ENCODE results near the gene IL17RB. TPM values are rescaled to one million over a fixed set of nuclear protein-coding genes. Genes with fewer than 3 reads are reported as not detected.

Gene IL17RB
- total and polyA plus RNA-seq, 2 of the 4 experiments (the other 2 are of a cell fraction): under 0.01 TPM; not detected in 1

DNA sequence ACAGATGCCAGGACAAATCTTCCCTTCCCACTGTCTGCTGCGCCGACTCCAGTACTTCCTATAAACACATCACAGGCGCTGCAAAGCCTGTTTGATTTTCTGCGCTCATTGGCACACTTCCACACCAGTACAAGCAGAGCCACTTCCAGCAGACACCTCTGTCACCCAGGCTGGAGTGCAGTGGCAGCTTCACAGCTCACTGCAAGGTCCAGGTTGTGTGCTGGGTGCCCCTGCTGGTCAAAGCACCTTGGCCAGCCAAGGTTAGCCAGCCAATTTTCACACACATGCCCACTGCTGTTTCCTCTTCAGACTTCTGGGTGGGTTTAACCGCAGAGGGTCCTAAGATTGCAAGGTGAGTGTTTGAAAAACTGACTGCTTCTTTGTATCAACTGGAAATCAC is 5.1 kb upstream of the IL17RB start:
- H3K36me3 ChIP-seq (ENCODE audit: control insufficient read depth, insufficient read depth, low read length): no peaks in the 10 kb centered on the region
- no peak overlapping the region for H2BK120ac ChIP-seq (ENCODE audit: low read depth, low read length)
- intact Hi-C loops (cut with micrococcal nuclease) (no loop called here), dilution Hi-C loops (cut with HindIII; ENCODE audit: low sequenced_read_pairs, unreplicated experiment) (no loop called here), in situ Hi-C loops (cut with MboI; ENCODE audit: low sequenced_read_pairs) (no loop called here)
- no peak overlapping the region for H3K23ac ChIP-seq (ENCODE audit: low read depth, low read length)
- H3K27me3 ChIP-seq (ENCODE audit: control insufficient read depth, insufficient read depth, low read length): peaks cover 34% of the 10 kb centered on the region
- no peak overlapping the region for H2AFZ ChIP-seq (replicated peaks; ENCODE audit: low read length, poor library complexity)
- no peak overlapping the region for H3K4me3 ChIP-seq (ENCODE audit: insufficient read depth, low read depth, low read length)
- H2AK9ac ChIP-seq (replicated peaks; ENCODE audit: low read depth, low read length, poor library complexity): no peak overlapping the region
- ATAC-seq (ENCODE audit: low read depth) (no peak), DNase-seq (no peak)
- H2BK15ac ChIP-seq (ENCODE audit: low read depth, low read length): no peak overlapping the region
- no peaks in the 10 kb centered on the region for H3K79me1 ChIP-seq (ENCODE audit: low read depth in 1 of 2, low read length in 2 of 2)
- H2BK5ac ChIP-seq (ENCODE audit: low read depth, low read length, poor library complexity, severe bottlenecking): no peak overlapping the region
- no peak overlapping the region for H4K91ac ChIP-seq (ENCODE audit: insufficient read depth, low read depth, low read length)
- ChIA-PET POLR2A (ENCODE audit: unreplicated experiment) (no interaction called here), CTCF (no interaction called here)
- H3K27ac ChIP-seq (ENCODE audit: insufficient read depth, low read length): no peak overlapping the region
- no peak overlapping the region for H3K4me2 ChIP-seq (ENCODE audit: low read depth, low read length)
- H4K5ac ChIP-seq (ENCODE audit: low read depth, low read length): no peak overlapping the region
- no peak overlapping the region for H3K9ac ChIP-seq (ENCODE audit: low read depth, low read length)
- no peak overlapping the region for H3K4ac ChIP-seq (ENCODE audit: low read depth, low read length)
- H3K56ac ChIP-seq (ENCODE audit: extremely low read depth, insufficient read depth, low read length): no peak overlapping the region
- TF ChIP-seq RCOR1 (IDR thresholded peaks at IDR 0.05; ENCODE audit: insufficient replicate concordance, low read length) (no peak), SMC3 (IDR thresholded peaks at IDR 0.05; ENCODE audit: low read depth, low read length) (no peak), BHLHE40 (IDR thresholded peaks at IDR 0.05; ENCODE audit: low read depth, low read length) (no peak), CHD1 (IDR thresholded peaks at IDR 0.05; ENCODE audit: low read depth, low read length) (no peak), POLR2A (IDR thresholded peaks at IDR 0.05; ENCODE audit: low read depth, low read length) (no peak), NFE2L2 (IDR thresholded peaks at IDR 0.05; ENCODE audit: low read depth, low read length) (no peak), FOS (IDR thresholded peaks at IDR 0.05; ENCODE audit: low read depth, low read length) (no peak), RFX5 (IDR thresholded peaks at IDR 0.05; ENCODE audit: low read depth, low read length) (no peak), MXI1 (IDR thresholded peaks at IDR 0.05; ENCODE audit: borderline replicate concordance, low read depth, low read length) (no peak), RAD21 (IDR thresholded peaks at IDR 0.05; ENCODE audit: low read length) (no peak), CEBPB (IDR thresholded peaks at IDR 0.05; ENCODE audit: low read depth, low read length) (no peak), MAFK (IDR thresholded peaks at IDR 0.05; ENCODE audit: low read depth, low read length) (no peak)
- TF ChIP-seq, protein P1, sequence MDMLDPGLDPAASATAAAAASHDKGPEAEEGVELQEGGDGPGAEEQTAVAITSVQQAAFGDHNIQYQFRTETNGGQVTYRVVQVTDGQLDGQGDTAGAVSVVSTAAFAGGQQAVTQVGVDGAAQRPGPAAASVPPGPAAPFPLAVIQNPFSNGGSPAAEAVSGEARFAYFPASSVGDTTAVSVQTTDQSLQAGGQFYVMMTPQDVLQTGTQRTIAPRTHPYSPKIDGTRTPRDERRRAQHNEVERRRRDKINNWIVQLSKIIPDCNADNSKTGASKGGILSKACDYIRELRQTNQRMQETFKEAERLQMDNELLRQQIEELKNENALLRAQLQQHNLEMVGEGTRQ (IDR thresholded peaks at IDR 0.05; ENCODE audit: low read depth, low read length): no peak
- TF ChIP-seq, protein P2, sequence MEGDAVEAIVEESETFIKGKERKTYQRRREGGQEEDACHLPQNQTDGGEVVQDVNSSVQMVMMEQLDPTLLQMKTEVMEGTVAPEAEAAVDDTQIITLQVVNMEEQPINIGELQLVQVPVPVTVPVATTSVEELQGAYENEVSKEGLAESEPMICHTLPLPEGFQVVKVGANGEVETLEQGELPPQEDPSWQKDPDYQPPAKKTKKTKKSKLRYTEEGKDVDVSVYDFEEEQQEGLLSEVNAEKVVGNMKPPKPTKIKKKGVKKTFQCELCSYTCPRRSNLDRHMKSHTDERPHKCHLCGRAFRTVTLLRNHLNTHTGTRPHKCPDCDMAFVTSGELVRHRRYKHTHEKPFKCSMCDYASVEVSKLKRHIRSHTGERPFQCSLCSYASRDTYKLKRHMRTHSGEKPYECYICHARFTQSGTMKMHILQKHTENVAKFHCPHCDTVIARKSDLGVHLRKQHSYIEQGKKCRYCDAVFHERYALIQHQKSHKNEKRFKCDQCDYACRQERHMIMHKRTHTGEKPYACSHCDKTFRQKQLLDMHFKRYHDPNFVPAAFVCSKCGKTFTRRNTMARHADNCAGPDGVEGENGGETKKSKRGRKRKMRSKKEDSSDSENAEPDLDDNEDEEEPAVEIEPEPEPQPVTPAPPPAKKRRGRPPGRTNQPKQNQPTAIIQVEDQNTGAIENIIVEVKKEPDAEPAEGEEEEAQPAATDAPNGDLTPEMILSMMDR (conservative IDR thresholded peaks at IDR 0.05; ENCODE audit: low read depth, low read length): no peak
- TF ChIP-seq, protein P3, sequence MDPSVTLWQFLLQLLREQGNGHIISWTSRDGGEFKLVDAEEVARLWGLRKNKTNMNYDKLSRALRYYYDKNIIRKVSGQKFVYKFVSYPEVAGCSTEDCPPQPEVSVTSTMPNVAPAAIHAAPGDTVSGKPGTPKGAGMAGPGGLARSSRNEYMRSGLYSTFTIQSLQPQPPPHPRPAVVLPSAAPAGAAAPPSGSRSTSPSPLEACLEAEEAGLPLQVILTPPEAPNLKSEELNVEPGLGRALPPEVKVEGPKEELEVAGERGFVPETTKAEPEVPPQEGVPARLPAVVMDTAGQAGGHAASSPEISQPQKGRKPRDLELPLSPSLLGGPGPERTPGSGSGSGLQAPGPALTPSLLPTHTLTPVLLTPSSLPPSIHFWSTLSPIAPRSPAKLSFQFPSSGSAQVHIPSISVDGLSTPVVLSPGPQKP (IDR thresholded peaks at IDR 0.05; ENCODE audit: borderline replicate concordance, low read depth, low read length): no peak
- no peaks in the 10 kb centered on the region for H3K9me3 ChIP-seq (ENCODE audit: control insufficient read depth, insufficient read depth, low read length)
- H2BK20ac ChIP-seq (ENCODE audit: low read depth, low read length): no peak overlapping the region
- H3K18ac ChIP-seq (ENCODE audit: low read depth, low read length): no peak overlapping the region
- no TSS peak for BruUV-seq (replicated peaks)
- H4K8ac ChIP-seq (ENCODE audit: low read depth in 2 of 2, low read length in 2 of 2): no peak overlapping the region
- H3K9me1 ChIP-seq (ENCODE audit: insufficient read depth, low read length): no peaks in the 10 kb centered on the region
- no peaks in the 10 kb centered on the region for H3K4me1 ChIP-seq (ENCODE audit: control insufficient read depth, insufficient read depth, low read length)
- H2AK5ac ChIP-seq (ENCODE audit: low read depth, low read length): no peak overlapping the region
- H3K14ac ChIP-seq (replicated peaks; ENCODE audit: low read depth, low read length): no peak overlapping the region
- 58% methylated on average over 4 of the region's 5 CpGs; no CpG with 5 or more reads in 1 of the 2 experiments for WGBS, 2 experiments (ENCODE audit: extremely low coverage in 2 of 2, insufficient read length in 1 of 2)
- no peaks in the 10 kb centered on the region for H4K20me1 ChIP-seq (ENCODE audit: insufficient read depth, low read length)

Data from IMR-90 (cell line).